NT2/D1 (cell line): ENCODE measurements around the gene SLC15A4.

Experiments
- YY1 ChIP-seq: IDR thresholded peaks from 2 replicates; pipeline ENCODE4 v1.6.1; 2011; ENCODE audit not compliant: insufficient read length, insufficient read depth
- ZNF274 ChIP-seq: IDR thresholded peaks from 2 replicates; pipeline ENCODE4 v1.6.1; 2011; ENCODE audit warnings: mild to moderate bottlenecking, low read depth, low read length

GRCh38 chr12:128863957-128864356 lies 40.2 kb upstream of the SLC15A4 start:
- TF ChIP-seq ZNF274 (no peak), YY1 (no peak)
